H1 (cell line): Measurements from ENCODE around the gene NDUFS4. TPM values are rescaled to one million over a fixed set of nuclear protein-coding genes. Genes with fewer than 3 reads are reported as not detected.

Experiments used
- ATF2 ChIP-seq: IDR thresholded peaks from 2 replicates; pipeline ENCODE4 v1.6.1; 2012; ENCODE audit warnings: low read length, inconsistent platforms
- BACH1 ChIP-seq: IDR thresholded peaks from 2 replicates; pipeline ENCODE4 v1.6.1; 2012; ENCODE audit warnings: low read length, improper control_type of control experiment
- CBX8 ChIP-seq: fragments of 300-800, 300-1000 bp; sonication (generic); IDR thresholded peaks from 2 replicates; pipeline ENCODE4 v1.7.1; 2016; ENCODE audit warnings: low read depth, low read length, borderline replicate concordance
- CEBPB ChIP-seq: IDR thresholded peaks from 2 replicates; pipeline ENCODE4 v1.6.1; 2012; ENCODE audit warnings: low read depth, low read length
- GTF2F1 ChIP-seq: IDR thresholded peaks from 2 replicates; pipeline ENCODE4 v1.6.1; 2012; ENCODE audit warnings: low read depth, low read length, improper control_type of control experiment, borderline replicate concordance
- POLR2A ChIP-seq, 2 experiments: IDR thresholded peaks; 1 replicate in 1 of 2; 2 replicates in 1 of 2; pipeline ENCODE4 v1.6.1; 2011; ENCODE audit warnings: low read depth in 2 of 2, low read length in 2 of 2, mild to moderate bottlenecking in 2 of 2; ENCODE audit errors: control extremely low read depth in 1 of 2
- SAP30 ChIP-seq: fragments of 300-600 bp; sonication (generic); IDR thresholded peaks from 2 replicates; pipeline ENCODE4 v1.7.1; 2012; ENCODE audit warnings: low read length, moderate library complexity, mild to moderate bottlenecking, inconsistent platforms; ENCODE audit not compliant: insufficient read depth, insufficient replicate concordance
- SUZ12 ChIP-seq: fragments of 200-600 bp; sonication (generic); IDR thresholded peaks from 2 replicates; pipeline ENCODE4 v1.6.1; 2012; ENCODE audit warnings: mild to moderate bottlenecking, inconsistent platforms, low read length, moderate library complexity, mixed read lengths
- polyA plus RNA-seq, 7 experiments: library from polyadenylated mRNA; depleted of rRNA in 3 of 7; stranded (reverse) in 5 of 7; unstranded in 2 of 7; fragments of >200 nt in 5 of 7; fragments of 200-250 nt in 2 of 7; gene quantifications; 1 replicate in 5 of 7; 2 replicates in 1 of 7; 4 replicates in 1 of 7; pipeline versions ENCODE4 v1.2.1 to v1.2.3, GENCODE V29; 2011 to 2013; ENCODE audit warnings: missing spikeins in 2 of 7, mixed read lengths in 2 of 7
- total RNA-seq: library from RNA; stranded (reverse); fragmentation: NEBNext Ultra II Directional; extraction: Animal tissue kit (Norgen Biotek cat#: 25700); gene quantifications from 2 replicates; pipeline ENCODE4 v1.2.1, GENCODE V29; 2021

Gene NDUFS4
- total and polyA plus RNA-seq, 2 of the 8 experiments (the other 6 are each of a cell fraction or from before 2014, with no cell fraction given) = 74.6 to 75.9 TPM

GRCh38 chr5:53578854-53579253 is 18.4 kb downstream of the NDUFS4 start (continued):
- no peak for TF ChIP-seq CBX8
- no peak for TF ChIP-seq BACH1
- TF ChIP-seq SUZ12 = no peak
- TF ChIP-seq ATF2 = no peak
- no peak for TF ChIP-seq GTF2F1
- no peak for TF ChIP-seq CEBPB
- TF ChIP-seq POLR2A (IDR thresholded peaks at IDR 0.05; ENCODE audit: control extremely low read depth in 1 of 2, low read depth in 2 of 2, low read length in 2 of 2) = no peak
- TF ChIP-seq SAP30 = no peak
